ENCODE data around the gene IFNE. TPM values are rescaled to one million over a fixed set of nuclear protein-coding genes. Genes with fewer than 3 reads are reported as not detected.

IFNE gene
- total RNA-seq, 6 donors from 2014 or later = not detected

DNA sequence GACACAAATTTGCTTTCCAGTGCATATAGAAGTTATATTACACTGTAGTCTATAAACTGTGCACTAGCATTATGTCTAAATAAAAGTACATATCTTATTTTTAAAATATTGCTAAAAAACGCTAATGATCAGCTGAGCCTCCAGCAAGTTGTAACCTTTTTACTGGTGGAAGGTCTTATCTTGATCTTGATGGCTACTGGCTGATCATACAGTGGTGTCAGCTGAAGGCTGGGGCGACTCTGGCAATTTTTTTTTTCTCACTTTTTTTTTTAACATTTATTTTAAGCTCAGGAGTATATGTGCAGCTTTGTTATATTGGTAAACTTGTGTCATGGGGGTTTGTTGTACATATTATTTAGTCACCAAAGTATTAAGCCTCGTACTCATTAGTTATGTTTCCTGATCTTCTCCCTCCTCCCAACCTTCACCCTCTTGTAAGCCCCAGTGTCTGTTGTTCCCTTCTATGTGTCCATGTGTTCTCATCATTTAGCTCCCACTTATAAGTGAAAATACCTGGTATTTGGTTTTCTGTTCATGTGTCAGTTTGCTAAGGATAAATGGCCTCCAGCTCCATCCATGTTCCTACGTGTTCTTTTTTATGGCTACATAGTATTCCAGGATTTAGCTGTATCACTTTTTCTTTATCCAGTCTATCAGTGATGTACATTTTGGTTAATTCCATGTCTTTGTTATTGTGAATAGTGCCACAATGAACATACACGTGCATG, 38.6 kb upstream of the IFNE start:
- ATAC-seq (ENCODE audit: low FRiP score in 2 of 2) (no peak), DNase-seq (no peak)
- no peak overlapping the region for H3K4me3 ChIP-seq
- no peaks in the 10 kb centered on the region for H3K9me3 ChIP-seq
- H3K27ac ChIP-seq = no peak overlapping the region
- no peaks in the 10 kb centered on the region for H3K4me1 ChIP-seq
- H3K27me3 ChIP-seq = no peaks in the 10 kb centered on the region
- 83% methylated on average over 5 of the region's 5 CpGs for WGBS, 2 donors
- TF ChIP-seq POLR2A (IDR thresholded peaks at IDR 0.05) = no peak
- TF ChIP-seq, protein P1, sequence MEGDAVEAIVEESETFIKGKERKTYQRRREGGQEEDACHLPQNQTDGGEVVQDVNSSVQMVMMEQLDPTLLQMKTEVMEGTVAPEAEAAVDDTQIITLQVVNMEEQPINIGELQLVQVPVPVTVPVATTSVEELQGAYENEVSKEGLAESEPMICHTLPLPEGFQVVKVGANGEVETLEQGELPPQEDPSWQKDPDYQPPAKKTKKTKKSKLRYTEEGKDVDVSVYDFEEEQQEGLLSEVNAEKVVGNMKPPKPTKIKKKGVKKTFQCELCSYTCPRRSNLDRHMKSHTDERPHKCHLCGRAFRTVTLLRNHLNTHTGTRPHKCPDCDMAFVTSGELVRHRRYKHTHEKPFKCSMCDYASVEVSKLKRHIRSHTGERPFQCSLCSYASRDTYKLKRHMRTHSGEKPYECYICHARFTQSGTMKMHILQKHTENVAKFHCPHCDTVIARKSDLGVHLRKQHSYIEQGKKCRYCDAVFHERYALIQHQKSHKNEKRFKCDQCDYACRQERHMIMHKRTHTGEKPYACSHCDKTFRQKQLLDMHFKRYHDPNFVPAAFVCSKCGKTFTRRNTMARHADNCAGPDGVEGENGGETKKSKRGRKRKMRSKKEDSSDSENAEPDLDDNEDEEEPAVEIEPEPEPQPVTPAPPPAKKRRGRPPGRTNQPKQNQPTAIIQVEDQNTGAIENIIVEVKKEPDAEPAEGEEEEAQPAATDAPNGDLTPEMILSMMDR (IDR thresholded peaks at IDR 0.05) = no peak
- no peaks in the 10 kb centered on the region for H3K36me3 ChIP-seq

DNA sequence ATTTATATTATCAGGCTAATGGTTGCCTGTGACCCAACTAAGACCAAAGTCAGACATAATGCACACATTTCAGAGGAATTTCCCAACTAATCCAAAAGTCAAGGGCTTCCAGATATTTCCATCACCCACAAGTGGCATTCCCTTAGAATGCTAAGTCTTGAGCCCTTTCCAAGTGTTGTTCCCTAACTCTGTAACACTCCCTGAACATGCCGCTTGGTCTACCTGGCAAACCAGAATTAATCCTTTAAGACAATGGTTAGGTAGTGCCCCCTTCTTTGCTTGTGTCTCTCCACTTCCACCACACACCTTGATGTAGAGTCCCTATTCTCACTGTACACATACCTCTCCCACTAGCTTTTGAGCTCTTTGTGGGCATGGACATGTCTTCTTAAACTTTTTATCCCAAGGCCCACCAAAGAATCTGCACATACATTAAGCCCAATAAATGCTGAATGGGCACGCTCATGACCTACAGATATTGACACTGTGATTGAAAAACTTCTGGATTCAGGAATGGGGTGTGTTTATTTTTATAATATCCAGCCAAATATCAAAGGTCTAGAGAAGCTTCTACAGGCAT, 37.8 kb upstream of the IFNE start:
- Histone ChIP-seq H3K27me3 (no peaks in the 10 kb centered on the region), H3K27ac (no peak overlapping the region), H3K4me3 (no peak overlapping the region), H3K9me3 (no peaks in the 10 kb centered on the region), H3K4me1 (no peaks in the 10 kb centered on the region), H3K36me3 (no peaks in the 10 kb centered on the region)
- ATAC-seq (ENCODE audit: low FRiP score in 2 of 2) = no peak
- 89 to 100% methylated on average over 2 of the region's 2 CpGs for WGBS, 2 donors
- TF ChIP-seq POLR2AphosphoS5 (IDR thresholded peaks at IDR 0.05) (no peak), EP300 (IDR thresholded peaks at IDR 0.05) (no peak)
- DNase-seq = no peak

DNA sequence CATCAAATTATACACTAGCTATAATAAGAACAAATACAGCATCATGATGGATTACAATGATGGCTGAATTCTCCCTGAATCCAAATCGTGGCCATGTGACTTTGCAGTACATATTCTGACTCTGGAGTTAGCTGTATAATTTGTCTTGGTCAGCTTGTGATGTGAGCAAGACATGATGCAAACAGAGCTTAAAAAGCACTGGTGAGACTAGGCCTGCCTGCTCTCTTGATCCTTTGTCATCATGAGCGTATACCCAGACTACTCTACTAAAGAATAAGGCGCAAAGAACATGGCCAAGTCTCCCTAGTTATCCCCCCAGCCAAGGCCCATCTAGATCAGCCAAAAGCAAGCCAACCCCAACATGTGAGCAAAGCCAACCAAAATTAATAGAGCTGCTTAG, 34.7 kb upstream of the IFNE start:
- H3K9me3 ChIP-seq = no peaks in the 10 kb centered on the region
- no peak for ATAC-seq (ENCODE audit: low FRiP score in 2 of 2)
- WGBS, 2 donors = 86 to 90% methylated on average over 3 of the region's 3 CpGs
- DNase-seq = no peak
- no peak overlapping the region for H3K4me3 ChIP-seq
- H3K27ac ChIP-seq = no peak overlapping the region
- no peaks in the 10 kb centered on the region for H3K36me3 ChIP-seq
- no peaks in the 10 kb centered on the region for H3K4me1 ChIP-seq
- H3K27me3 ChIP-seq = no peaks in the 10 kb centered on the region
- TF ChIP-seq, protein P1 (IDR thresholded peaks at IDR 0.05) = no peak
- TF ChIP-seq POLR2A (IDR thresholded peaks at IDR 0.05) = no peak
- TF ChIP-seq EP300 (IDR thresholded peaks at IDR 0.05) = no peak
- TF ChIP-seq POLR2AphosphoS5 (IDR thresholded peaks at IDR 0.05) = no peak

DNA sequence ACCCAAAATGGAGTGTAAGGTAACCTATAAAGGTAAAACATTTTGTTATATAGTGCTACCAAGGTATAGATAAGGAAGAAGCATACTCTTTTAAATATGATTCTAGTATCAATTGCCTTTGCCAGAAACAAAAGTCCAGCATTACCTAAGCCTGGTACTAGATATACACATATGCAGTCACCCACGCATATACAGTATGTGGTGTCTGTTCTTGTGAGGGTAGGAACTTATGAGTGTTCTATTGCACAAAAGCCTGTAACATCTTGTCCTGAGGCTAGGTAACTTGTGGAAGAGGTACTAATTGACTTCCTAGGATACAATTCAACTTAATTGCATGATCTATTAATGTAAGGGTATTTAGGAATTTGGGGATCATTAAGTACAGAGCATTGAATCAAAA, 31.3 kb upstream of the IFNE start:
- no peak overlapping the region for H3K4me3 ChIP-seq
- ATAC-seq (ENCODE audit: low FRiP score in 2 of 2) = no peak
- no peak overlapping the region for H3K27ac ChIP-seq
- no peaks in the 10 kb centered on the region for H3K9me3 ChIP-seq
- TF ChIP-seq, protein P1 (IDR thresholded peaks at IDR 0.05) = no peak
- TF ChIP-seq EP300 (IDR thresholded peaks at IDR 0.05) (no peak), POLR2A (IDR thresholded peaks at IDR 0.05) (no peak), POLR2AphosphoS5 (IDR thresholded peaks at IDR 0.05) (no peak)
- no peaks in the 10 kb centered on the region for H3K36me3 ChIP-seq
- no peaks in the 10 kb centered on the region for H3K4me1 ChIP-seq
- H3K27me3 ChIP-seq = no peaks in the 10 kb centered on the region
- DNase-seq = no peak
- WGBS, 2 donors = 100% methylated on average over 1 of the region's 1 CpG

DNA sequence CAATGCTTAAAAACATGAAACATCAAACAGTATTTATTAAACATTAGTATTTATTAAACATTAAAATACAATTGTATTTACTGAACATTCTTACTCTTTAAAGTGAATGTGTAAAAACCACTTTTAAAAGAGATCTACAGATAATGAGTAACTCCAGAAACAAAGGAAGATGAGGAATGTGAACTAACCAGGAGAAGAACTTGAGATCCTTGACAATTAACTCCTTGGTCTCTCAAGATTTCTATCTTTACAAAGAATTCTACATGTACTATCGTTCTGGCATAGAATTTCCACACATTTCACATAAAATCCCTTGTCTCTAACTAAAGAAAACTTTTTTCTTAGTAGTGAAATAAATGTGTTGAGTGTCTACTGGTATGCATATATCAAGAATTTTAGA, 28.7 kb upstream of the IFNE start:
- no peak for ATAC-seq (ENCODE audit: low FRiP score in 2 of 2)
- no peak for DNase-seq
- 53 to 70% methylated on average over 1 of the region's 1 CpG for WGBS, 2 donors
- no peaks in the 10 kb centered on the region for H3K36me3 ChIP-seq
- no peaks in the 10 kb centered on the region for H3K4me1 ChIP-seq
- H3K27me3 ChIP-seq = no peaks in the 10 kb centered on the region
- TF ChIP-seq POLR2AphosphoS5 (IDR thresholded peaks at IDR 0.05) = no peak
- TF ChIP-seq, protein P1 (IDR thresholded peaks at IDR 0.05) = no peak
- TF ChIP-seq EP300 (IDR thresholded peaks at IDR 0.05) = no peak
- no peak for TF ChIP-seq POLR2A (IDR thresholded peaks at IDR 0.05)
- no peak overlapping the region for H3K27ac ChIP-seq
- H3K4me3 ChIP-seq = no peak overlapping the region
- no peaks in the 10 kb centered on the region for H3K9me3 ChIP-seq
